ENCODE results near the gene HLA-DQB1. TPM values are rescaled to one million over a fixed set of nuclear protein-coding genes. Genes with fewer than 3 reads are reported as not detected.
"Not testable (repeated sequence)": the region's sequence is repeated elsewhere in the genome, so short reads cannot be mapped to it uniquely, and the experiment has no call there.

The HLA-DQB1 gene
- total and polyA plus RNA-seq, 2 donors = 336 to 458 TPM

DNA sequence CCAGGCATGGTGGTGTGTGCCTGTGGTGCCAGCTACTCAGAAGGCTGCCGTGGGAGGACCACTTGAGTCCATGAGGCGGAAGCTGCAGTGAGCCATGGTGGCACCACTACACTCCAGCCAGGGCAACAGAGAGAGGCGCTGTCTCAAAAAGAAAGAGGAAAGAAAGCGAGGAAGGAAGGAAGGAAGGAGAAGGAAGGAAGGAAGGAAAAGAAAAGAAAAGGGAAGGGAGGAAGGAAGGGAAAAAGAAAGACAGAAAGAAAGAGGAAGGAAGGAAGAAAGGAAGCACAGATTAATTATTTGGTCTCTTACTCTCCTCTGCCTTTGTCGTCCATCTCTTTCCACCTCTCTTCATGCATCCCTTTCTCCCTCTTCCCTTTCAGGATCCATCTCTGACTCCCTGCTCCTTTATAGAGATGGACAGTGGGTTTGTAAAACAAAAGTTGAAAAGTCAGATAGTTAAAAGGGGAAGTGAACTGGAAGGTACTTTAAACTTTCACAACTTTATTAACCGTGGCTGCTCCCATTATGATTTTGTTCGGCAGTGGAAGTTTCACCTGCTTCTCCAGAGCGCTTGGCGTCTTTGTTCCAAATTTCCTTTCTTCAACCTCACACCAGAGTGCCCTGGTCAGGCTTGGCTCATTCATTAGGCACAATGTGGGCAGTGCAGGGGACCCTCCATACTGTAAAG is 27.8 kb downstream of the HLA-DQB1 start:
- WGBS = 74% methylated on average over 9 of the region's 9 CpGs
- H3K4me1 ChIP-seq (ENCODE audit: control insufficient read depth in 2 of 2, insufficient read depth in 2 of 2, low read length in 2 of 2) = no peaks in the 10 kb centered on the region
- H3K4me3 ChIP-seq (ENCODE audit: low read length in 2 of 2) = no peak overlapping the region
- H3K9me3 ChIP-seq (ENCODE audit: control insufficient read depth in 2 of 2, insufficient read depth in 1 of 2, low read length in 1 of 2) = no peaks in the 10 kb centered on the region
- H3K27me3 ChIP-seq (ENCODE audit: control insufficient read depth in 2 of 2, insufficient read depth in 1 of 2, low read length in 1 of 2) = no peaks in the 10 kb centered on the region
- no peak overlapping the region for H3K27ac ChIP-seq (ENCODE audit: low read depth in 1 of 2, low read length in 1 of 2)
- H3K36me3 ChIP-seq (ENCODE audit: control insufficient read depth in 2 of 2, insufficient read depth in 2 of 2, low read length in 1 of 2) = no peaks in the 10 kb centered on the region
- DNase-seq (ENCODE audit: low read depth in 6 of 9, low spot score in 9 of 9) = no peak

- WGBS = 74% methylated on average over 3 of the region's 3 CpGs
- H3K4me3 ChIP-seq (ENCODE audit: low read length in 2 of 2) = peak overlapping the region in 1 of 2 donors; percentile 18
Measured at GRCh38 chr6:32637883-32638282, 28.6 kb downstream of the HLA-DQB1 start.

DNA sequence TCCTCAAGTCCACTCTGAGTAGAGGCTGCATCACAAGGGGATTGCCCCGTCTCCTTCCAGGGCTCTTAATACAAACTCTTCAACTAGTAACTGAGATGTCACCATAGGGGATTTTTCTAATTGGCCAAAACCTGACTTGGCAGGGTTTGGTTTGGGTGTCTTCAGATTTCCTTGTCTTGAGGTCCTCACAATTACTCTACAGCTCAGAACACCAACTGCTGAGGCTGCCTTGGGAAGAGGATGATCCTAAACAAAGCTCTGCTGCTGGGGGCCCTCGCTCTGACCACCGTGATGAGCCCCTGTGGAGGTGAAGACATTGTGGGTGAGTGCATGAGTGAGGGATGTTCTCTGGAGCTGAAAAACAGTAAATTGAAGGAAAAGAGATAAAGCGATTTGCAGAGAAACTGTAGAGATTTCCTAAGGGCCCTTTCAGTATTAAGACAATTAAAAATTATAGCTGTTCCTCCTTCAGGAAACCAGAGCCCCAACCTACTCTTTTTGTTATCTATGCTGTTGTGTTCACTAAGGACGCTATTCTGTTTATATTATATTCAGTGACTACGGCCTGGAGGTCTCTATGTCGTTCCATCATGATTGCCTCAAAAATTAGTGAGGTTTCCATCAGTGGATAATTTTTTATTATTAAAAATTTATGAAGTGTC is 29.1 kb downstream of the HLA-DQB1 start, which contains the start of gene HLA-DQA1:
HLA-DQA1 (plus strand) TSS at position 188 of the 662 bp plus-strand sequence; CDS start at position 241, 53 bp downstream.
- Histone ChIP-seq H3K4me1 (ENCODE audit: control insufficient read depth in 2 of 2, insufficient read depth in 2 of 2, low read length in 2 of 2) (no peaks in the 10 kb centered on the region), H3K27me3 (ENCODE audit: control insufficient read depth in 2 of 2, insufficient read depth in 1 of 2, low read length in 1 of 2) (no peaks in the 10 kb centered on the region), H3K36me3 (ENCODE audit: control insufficient read depth in 2 of 2, insufficient read depth in 2 of 2, low read length in 1 of 2) (no peaks in the 10 kb centered on the region), H3K4me3 (ENCODE audit: low read length in 2 of 2) (peak within 1 kb of the TSS in 1 of 2 donors; percentile 18), H3K9me3 (ENCODE audit: control insufficient read depth in 2 of 2, insufficient read depth in 1 of 2, low read length in 1 of 2) (no peaks in the 10 kb centered on the region), H3K27ac (ENCODE audit: low read depth in 1 of 2, low read length in 1 of 2) (peak within 1 kb of the TSS in 1 of 2 donors; percentile 47)
- DNase-seq (ENCODE audit: low read depth in 6 of 9, low spot score in 9 of 9) = peak in 3 of 9 donors; percentile 9 to 43 (median 18)
- WGBS = 35% methylated on average over 7 of the region's 7 CpGs

More at GRCh38 chr6:32637883-32638282, 28.6 kb downstream of the HLA-DQB1 start:
- H3K27me3 ChIP-seq (ENCODE audit: control insufficient read depth in 2 of 2, insufficient read depth in 1 of 2, low read length in 1 of 2) = no peaks in the 10 kb centered on the region
- H3K4me1 ChIP-seq (ENCODE audit: control insufficient read depth in 2 of 2, insufficient read depth in 2 of 2, low read length in 2 of 2) = no peaks in the 10 kb centered on the region
- no peaks in the 10 kb centered on the region for H3K9me3 ChIP-seq (ENCODE audit: control insufficient read depth in 2 of 2, insufficient read depth in 1 of 2, low read length in 1 of 2)
- peak overlapping the region in 1 of 2 donors; percentile 24 for H3K27ac ChIP-seq (ENCODE audit: low read depth in 1 of 2, low read length in 1 of 2)
- H3K36me3 ChIP-seq (ENCODE audit: control insufficient read depth in 2 of 2, insufficient read depth in 2 of 2, low read length in 1 of 2) = no peaks in the 10 kb centered on the region
- no peak for DNase-seq (ENCODE audit: low read depth in 6 of 9, low spot score in 9 of 9)

- Histone ChIP-seq H3K4me1 (ENCODE audit: control insufficient read depth in 2 of 2, insufficient read depth in 2 of 2, low read length in 2 of 2) (no peaks in the 10 kb centered on the region), H3K27me3 (ENCODE audit: control insufficient read depth in 2 of 2, insufficient read depth in 1 of 2, low read length in 1 of 2) (no peaks in the 10 kb centered on the region), H3K36me3 (ENCODE audit: control insufficient read depth in 2 of 2, insufficient read depth in 2 of 2, low read length in 1 of 2) (no peaks in the 10 kb centered on the region), H3K27ac (ENCODE audit: low read depth in 1 of 2, low read length in 1 of 2) (no peak overlapping the region), H3K9me3 (ENCODE audit: control insufficient read depth in 2 of 2, insufficient read depth in 1 of 2, low read length in 1 of 2) (no peaks in the 10 kb centered on the region), H3K4me3 (ENCODE audit: low read length in 2 of 2) (no peak overlapping the region)
- 24% methylated on average over 2 of the region's 2 CpGs for WGBS
- no peak for DNase-seq (ENCODE audit: low read depth in 6 of 9, low spot score in 9 of 9)
Measured at GRCh38 chr6:32635526-32636123, 30.8 kb downstream of the HLA-DQB1 start.

GRCh38 chr6:32629793-32630192 is 36.7 kb downstream of the HLA-DQB1 start:
- not testable (repeated sequence) for DNase-seq (ENCODE audit: low read depth in 6 of 9, low spot score in 9 of 9); H3K4me3 ChIP-seq (ENCODE audit: low read length in 2 of 2); H3K27me3 ChIP-seq (ENCODE audit: control insufficient read depth in 2 of 2, insufficient read depth in 1 of 2, low read length in 1 of 2); H3K9me3 ChIP-seq (ENCODE audit: control insufficient read depth in 2 of 2, insufficient read depth in 1 of 2, low read length in 1 of 2); H3K36me3 ChIP-seq (ENCODE audit: control insufficient read depth in 2 of 2, insufficient read depth in 2 of 2, low read length in 1 of 2); H3K27ac ChIP-seq (ENCODE audit: low read depth in 1 of 2, low read length in 1 of 2); H3K4me1 ChIP-seq (ENCODE audit: control insufficient read depth in 2 of 2, insufficient read depth in 2 of 2, low read length in 2 of 2)
- WGBS = 73% methylated on average over 2 of the region's 13 CpGs

DNA sequence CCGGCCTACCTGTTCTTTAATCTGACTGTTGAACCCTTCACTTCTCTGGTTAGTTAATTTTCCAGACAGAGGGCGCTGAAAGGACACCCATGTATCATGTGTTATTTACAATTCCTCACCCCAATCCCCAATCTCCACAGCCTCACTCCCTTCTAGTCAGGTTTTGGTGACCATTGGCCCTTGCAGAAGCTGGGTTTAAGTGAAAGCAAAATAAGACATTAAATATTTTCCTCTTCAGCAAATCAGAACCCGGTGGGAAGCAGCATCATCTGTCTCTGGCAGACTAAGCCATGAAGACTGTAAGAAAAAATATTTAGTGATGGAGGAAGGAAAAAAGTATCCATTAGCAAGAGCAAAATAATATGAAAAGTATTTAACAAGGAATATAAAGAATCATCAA is 38.6 kb downstream of the HLA-DQB1 start:
- Histone ChIP-seq H3K27ac (ENCODE audit: low read depth in 1 of 2, low read length in 1 of 2) (peak overlapping the region in 1 of 2 donors; percentile 32), H3K27me3 (ENCODE audit: control insufficient read depth in 2 of 2, insufficient read depth in 1 of 2, low read length in 1 of 2) (no peaks in the 10 kb centered on the region), H3K4me1 (ENCODE audit: control insufficient read depth in 2 of 2, insufficient read depth in 2 of 2, low read length in 2 of 2) (peaks cover 0 to 4% of the 10 kb centered on the region in 2 donors), H3K9me3 (ENCODE audit: control insufficient read depth in 2 of 2, insufficient read depth in 1 of 2, low read length in 1 of 2) (no peaks in the 10 kb centered on the region), H3K36me3 (ENCODE audit: control insufficient read depth in 2 of 2, insufficient read depth in 2 of 2, low read length in 1 of 2) (no peaks in the 10 kb centered on the region), H3K4me3 (ENCODE audit: low read length in 2 of 2) (no peak overlapping the region)
- DNase-seq (ENCODE audit: low read depth in 6 of 9, low spot score in 9 of 9) = peak in 1 of 9 donors; percentile 56
- 33% methylated on average over 3 of the region's 3 CpGs for WGBS

DNA sequence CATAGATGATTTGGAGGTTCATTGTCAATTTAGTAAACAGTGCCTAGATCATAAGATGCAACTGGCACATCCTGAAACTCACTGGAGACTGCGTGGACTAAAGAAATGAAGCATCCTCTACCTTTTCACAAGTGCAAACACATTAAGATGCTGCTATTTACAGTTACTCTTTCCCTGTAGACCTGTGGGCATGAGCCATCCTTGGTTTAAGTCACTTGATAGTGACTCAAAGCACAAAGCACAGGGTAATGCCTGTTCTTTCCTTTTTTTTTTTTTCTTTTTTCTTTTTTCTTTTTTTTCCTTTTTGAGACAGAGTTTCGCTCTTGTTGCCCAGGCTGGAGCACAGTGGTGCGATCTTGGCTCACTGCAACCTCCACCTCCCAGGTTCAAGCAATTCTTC is 39.2 kb downstream of the HLA-DQB1 start:
- Histone ChIP-seq H3K4me1 (ENCODE audit: control insufficient read depth in 2 of 2, insufficient read depth in 2 of 2, low read length in 2 of 2) (peaks cover 0 to 8% of the 10 kb centered on the region in 2 donors), H3K27ac (ENCODE audit: low read depth in 1 of 2, low read length in 1 of 2) (no peak overlapping the region), H3K36me3 (ENCODE audit: control insufficient read depth in 2 of 2, insufficient read depth in 2 of 2, low read length in 1 of 2) (no peaks in the 10 kb centered on the region), H3K4me3 (ENCODE audit: low read length in 2 of 2) (no peak overlapping the region), H3K9me3 (ENCODE audit: control insufficient read depth in 2 of 2, insufficient read depth in 1 of 2, low read length in 1 of 2) (no peaks in the 10 kb centered on the region), H3K27me3 (ENCODE audit: control insufficient read depth in 2 of 2, insufficient read depth in 1 of 2, low read length in 1 of 2) (no peaks in the 10 kb centered on the region)
- WGBS = 0% methylated on average over 1 of the region's 3 CpGs
- no peak for DNase-seq (ENCODE audit: low read depth in 6 of 9, low spot score in 9 of 9)

GRCh38 chr6:32625137-32625536 is 41.3 kb downstream of the HLA-DQB1 start:
- Histone ChIP-seq H3K27ac (ENCODE audit: low read depth in 1 of 2, low read length in 1 of 2) (peak overlapping the region in 1 of 2 donors; percentile 38), H3K4me3 (ENCODE audit: low read length in 2 of 2) (no peak overlapping the region), H3K4me1 (ENCODE audit: control insufficient read depth in 2 of 2, insufficient read depth in 2 of 2, low read length in 2 of 2) (peaks cover 0 to 12% of the 10 kb centered on the region in 2 donors), H3K36me3 (ENCODE audit: control insufficient read depth in 2 of 2, insufficient read depth in 2 of 2, low read length in 1 of 2) (no peaks in the 10 kb centered on the region), H3K9me3 (ENCODE audit: control insufficient read depth in 2 of 2, insufficient read depth in 1 of 2, low read length in 1 of 2) (no peaks in the 10 kb centered on the region), H3K27me3 (ENCODE audit: control insufficient read depth in 2 of 2, insufficient read depth in 1 of 2, low read length in 1 of 2) (no peaks in the 10 kb centered on the region)
- no peak for DNase-seq (ENCODE audit: low read depth in 6 of 9, low spot score in 9 of 9)
- 23% methylated on average over 5 of the region's 5 CpGs for WGBS

DNA sequence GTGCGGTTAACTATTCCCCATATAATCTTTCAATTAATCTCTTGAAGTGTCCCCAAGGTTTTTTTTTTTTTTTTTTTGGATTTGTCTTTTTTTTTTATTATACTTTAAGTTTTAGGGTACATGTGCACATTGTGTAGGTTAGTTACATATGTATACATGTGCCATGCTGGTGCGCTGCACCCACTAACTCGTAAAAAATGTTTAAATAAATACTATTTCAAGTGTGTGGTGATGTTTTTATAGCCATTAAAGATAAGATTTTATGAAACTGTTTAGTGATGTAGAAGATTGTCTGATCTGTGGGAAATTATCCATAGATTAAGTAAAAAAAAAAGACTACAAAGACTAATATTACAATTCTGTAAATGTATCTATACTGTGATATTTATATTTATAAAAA is 41.9 kb downstream of the HLA-DQB1 start:
- H3K36me3 ChIP-seq (ENCODE audit: control insufficient read depth in 2 of 2, insufficient read depth in 2 of 2, low read length in 1 of 2) = no peaks in the 10 kb centered on the region
- no peak for DNase-seq (ENCODE audit: low read depth in 6 of 9, low spot score in 9 of 9)

More for the DNA sequence above, 41.9 kb downstream of the HLA-DQB1 start:
- Histone ChIP-seq H3K9me3 (ENCODE audit: control insufficient read depth in 2 of 2, insufficient read depth in 1 of 2, low read length in 1 of 2) (no peaks in the 10 kb centered on the region), H3K4me3 (ENCODE audit: low read length in 2 of 2) (no peak overlapping the region), H3K4me1 (ENCODE audit: control insufficient read depth in 2 of 2, insufficient read depth in 2 of 2, low read length in 2 of 2) (peaks cover 0 to 12% of the 10 kb centered on the region in 2 donors), H3K27me3 (ENCODE audit: control insufficient read depth in 2 of 2, insufficient read depth in 1 of 2, low read length in 1 of 2) (no peaks in the 10 kb centered on the region), H3K27ac (ENCODE audit: low read depth in 1 of 2, low read length in 1 of 2) (no peak overlapping the region)
- WGBS = 5% methylated on average over 1 of the region's 3 CpGs
